ENCODE results near the gene KDM2B. TPM values are rescaled to one million over a fixed set of nuclear protein-coding genes. Genes with fewer than 3 reads are reported as not detected.

KDM2B gene
- total and polyA plus RNA-seq, 2 of the 8 experiments (the other 6 are each of a cell fraction or from before 2014, with no cell fraction given) = 111 to 162 TPM

DNA sequence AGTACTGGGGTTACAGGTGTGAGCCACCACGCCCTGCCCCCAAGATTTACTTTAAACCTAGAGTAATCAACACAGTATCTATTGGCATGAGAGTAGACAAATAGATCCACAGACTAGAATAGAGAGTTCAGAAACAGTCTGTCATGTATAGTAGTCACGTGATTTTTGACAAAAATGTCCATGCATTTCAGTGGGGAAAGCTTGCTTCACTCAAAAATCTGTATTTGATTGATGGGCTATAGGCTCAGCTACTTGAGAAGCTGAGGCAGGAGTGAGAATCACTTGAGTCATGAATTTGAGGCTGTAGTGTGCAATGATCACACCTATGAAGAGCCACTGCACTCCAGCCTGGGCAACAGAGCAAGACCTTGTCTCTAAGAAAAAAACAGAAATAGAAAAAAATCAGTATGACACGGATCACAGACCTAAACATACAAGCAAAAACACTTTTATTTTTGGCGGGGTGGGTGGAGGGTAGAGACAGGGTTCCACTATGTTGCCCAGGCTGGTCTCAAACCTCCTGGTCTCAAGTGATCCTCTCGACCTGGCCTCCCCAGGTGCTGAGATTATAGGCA lies 37.9 kb upstream of the KDM2B start (continued):
- no peak for TF ChIP-seq RFX5 (IDR thresholded peaks at IDR 0.05; ENCODE audit: borderline replicate concordance, low read depth, low read length)
